Mesothelial cell of epicardium (in vitro differentiated cells): ENCODE data around the gene YWHAQ. TPM values are rescaled to one million over a fixed set of nuclear protein-coding genes. Genes with fewer than 3 reads are reported as not detected.

Source experiments
- DNase-seq, 2 experiments: peaks; one replicate each; pipeline ENCODE4 v3.0.0; 2021; ENCODE audit warnings: low spot score in 2 of 2; ENCODE audit not compliant: unreplicated experiment in 2 of 2
- H3K27ac Mint-ChIP-seq: 2 replicates; pipeline ENCODE4 v1.8.0; 2021; ENCODE audit warnings: mixed read lengths
- H3K27me3 Mint-ChIP-seq: 2 replicates; pipeline ENCODE4 v1.8.0; 2021; ENCODE audit warnings: low read depth, mixed read lengths
- H3K36me3 Mint-ChIP-seq: 2 replicates; pipeline ENCODE4 v1.8.0; 2021; ENCODE audit warnings: mixed read lengths
- H3K4me1 Mint-ChIP-seq: 2 replicates; pipeline ENCODE4 v1.8.0; 2021; ENCODE audit warnings: mixed read lengths
- H3K4me3 Mint-ChIP-seq: 2 replicates; pipeline ENCODE4 v1.8.0; 2021; ENCODE audit warnings: mild to moderate bottlenecking, moderate library complexity, mixed read lengths
- H3K9me3 Mint-ChIP-seq: 2 replicates; pipeline ENCODE4 v1.8.0; 2021; ENCODE audit warnings: mixed read lengths
- total RNA-seq: library from RNA; stranded (reverse); gene quantifications from 3 replicates; pipeline ENCODE4 v1.2.1, GENCODE V29; 2021
- TF ChIP-seq, protein P1 (sequence below): fragments of 200-600 bp; sonication (generic); IDR thresholded peaks from one replicate; pipeline ENCODE4 v1.5.0; 2021; ENCODE audit warnings: antibody characterized with exemption; ENCODE audit not compliant: unreplicated experiment

Gene YWHAQ
- total RNA-seq, 1 donor from 2014 or later = 248 TPM

DNA sequence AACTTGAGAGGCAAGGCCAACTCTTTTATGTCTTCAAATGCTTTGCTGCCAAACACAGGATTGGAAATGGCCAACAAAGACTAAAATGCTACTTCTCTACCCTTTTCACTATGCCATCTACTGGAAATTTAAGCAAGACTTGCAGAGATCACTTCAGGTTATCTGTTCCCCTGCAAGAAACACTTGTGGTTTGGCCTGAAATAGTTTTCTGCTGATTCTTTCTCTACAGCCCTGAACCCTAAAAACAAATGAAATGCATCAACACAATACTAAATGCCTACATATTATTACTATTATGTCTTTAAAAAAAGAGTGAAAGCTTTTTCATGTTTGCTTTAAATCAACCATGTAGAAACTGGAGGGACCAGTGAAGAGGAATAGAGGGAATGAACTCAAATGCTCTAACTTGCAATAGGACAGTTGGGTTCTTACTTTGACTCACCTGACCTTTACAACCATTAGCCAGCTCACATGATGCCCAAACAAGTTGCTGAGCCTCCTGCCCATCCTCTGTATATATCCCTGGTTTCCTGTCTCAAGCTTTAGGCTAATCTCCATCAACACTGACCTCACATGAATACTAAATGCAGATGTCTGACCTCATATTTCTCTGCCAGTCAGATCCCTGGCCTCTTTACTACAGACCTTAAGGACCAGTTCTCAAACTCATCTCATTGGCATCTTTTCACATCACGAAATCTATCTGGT is 57.6 kb downstream of the YWHAQ start:
- Mint-ChIP-seq H3K27me3 (no peaks in the 10 kb centered on the region), H3K4me3 (no peak overlapping the region), H3K27ac (no peak overlapping the region), H3K4me1 (peaks cover 3% of the 10 kb centered on the region), H3K9me3 (no peaks in the 10 kb centered on the region), H3K36me3 (no peaks in the 10 kb centered on the region)
- TF ChIP-seq, protein P1, sequence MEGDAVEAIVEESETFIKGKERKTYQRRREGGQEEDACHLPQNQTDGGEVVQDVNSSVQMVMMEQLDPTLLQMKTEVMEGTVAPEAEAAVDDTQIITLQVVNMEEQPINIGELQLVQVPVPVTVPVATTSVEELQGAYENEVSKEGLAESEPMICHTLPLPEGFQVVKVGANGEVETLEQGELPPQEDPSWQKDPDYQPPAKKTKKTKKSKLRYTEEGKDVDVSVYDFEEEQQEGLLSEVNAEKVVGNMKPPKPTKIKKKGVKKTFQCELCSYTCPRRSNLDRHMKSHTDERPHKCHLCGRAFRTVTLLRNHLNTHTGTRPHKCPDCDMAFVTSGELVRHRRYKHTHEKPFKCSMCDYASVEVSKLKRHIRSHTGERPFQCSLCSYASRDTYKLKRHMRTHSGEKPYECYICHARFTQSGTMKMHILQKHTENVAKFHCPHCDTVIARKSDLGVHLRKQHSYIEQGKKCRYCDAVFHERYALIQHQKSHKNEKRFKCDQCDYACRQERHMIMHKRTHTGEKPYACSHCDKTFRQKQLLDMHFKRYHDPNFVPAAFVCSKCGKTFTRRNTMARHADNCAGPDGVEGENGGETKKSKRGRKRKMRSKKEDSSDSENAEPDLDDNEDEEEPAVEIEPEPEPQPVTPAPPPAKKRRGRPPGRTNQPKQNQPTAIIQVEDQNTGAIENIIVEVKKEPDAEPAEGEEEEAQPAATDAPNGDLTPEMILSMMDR = no peak
- no peak for DNase-seq

DNA sequence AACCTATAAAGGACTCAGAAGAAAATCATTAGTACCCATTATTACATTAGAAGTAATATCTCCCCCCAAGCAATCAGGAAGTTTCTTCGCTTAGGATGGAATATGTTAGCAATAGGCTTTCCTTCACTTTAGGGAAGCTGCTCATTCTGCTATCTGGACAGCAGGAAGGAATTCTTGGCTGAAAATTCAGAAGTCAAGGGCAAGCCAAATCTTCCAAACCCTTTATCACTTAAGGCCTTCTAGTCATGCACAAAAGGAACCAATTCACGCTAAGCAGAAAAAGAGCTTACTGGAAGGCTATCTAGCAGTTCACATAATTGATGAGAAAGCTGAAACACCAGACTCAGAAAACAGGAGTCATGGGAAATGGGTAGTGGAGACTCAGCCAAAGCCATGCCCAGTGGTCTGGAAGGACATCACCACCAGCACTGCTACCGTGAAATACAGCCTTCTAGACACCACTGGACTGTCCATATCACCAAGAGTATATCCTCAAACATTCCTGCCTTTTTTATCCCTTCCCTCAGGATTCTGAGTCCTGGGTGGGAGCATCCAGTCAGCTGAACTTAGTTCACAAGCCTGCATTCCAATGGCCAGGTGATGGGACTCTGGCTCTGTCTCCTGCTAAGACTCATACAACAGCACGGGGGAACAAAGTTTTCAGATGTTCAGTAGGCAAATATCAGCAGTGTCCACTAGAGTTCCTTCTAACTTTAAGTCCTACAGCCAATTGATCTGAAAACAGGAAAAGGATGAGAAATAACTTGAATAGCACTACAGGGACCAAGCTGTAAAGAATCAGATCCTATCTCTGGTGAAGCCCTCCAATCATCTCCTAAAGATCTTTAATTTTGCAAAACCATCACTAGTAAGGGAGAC is 60.4 kb downstream of the YWHAQ start:
- Mint-ChIP-seq H3K4me1 (no peaks in the 10 kb centered on the region), H3K27me3 (no peaks in the 10 kb centered on the region), H3K4me3 (no peak overlapping the region), H3K9me3 (no peaks in the 10 kb centered on the region), H3K27ac (no peak overlapping the region), H3K36me3 (no peaks in the 10 kb centered on the region)
- no peak for DNase-seq
- TF ChIP-seq, protein P1 = no peak

DNA sequence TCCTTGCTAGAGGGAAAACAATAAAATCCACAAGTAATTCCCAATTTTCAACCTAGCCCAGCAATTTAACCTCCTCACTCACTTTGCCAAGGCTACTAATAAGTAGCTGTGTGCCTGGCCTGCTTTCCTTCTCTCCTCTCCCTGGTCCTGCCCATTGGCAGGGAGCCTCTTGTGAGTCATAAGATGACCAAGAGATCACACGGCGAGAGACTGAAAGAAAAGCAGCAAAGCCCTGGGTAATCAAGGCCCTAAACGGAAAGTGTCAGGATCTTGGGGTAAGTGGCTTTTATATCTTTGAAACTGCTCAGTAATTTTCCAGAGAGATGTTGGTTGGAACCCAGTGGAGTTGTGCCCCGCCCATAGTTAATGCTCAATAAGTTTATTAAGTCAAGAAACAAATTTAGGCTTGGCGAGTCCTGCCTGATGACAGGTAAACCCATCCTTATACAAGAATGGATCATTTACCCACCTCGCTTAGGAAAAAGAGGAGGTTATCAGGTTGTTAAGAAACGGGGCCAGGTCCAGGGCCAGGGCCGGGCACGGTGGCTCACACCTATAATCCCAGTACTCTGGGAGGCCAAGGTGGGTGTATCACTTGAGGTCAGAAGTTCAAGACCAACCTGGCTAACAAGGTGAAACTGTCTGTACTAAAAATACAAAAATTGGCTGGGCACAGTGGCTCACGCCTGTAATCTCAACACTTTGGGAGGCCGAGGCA is 65.2 kb downstream of the YWHAQ start:
- Mint-ChIP-seq H3K4me3 (no peak overlapping the region), H3K9me3 (no peaks in the 10 kb centered on the region), H3K27ac (peak overlapping the region; percentile 40), H3K4me1 (peaks cover 1% of the 10 kb centered on the region), H3K36me3 (no peaks in the 10 kb centered on the region), H3K27me3 (no peaks in the 10 kb centered on the region)
- no peak for DNase-seq
- TF ChIP-seq, protein P1 = no peak

DNA sequence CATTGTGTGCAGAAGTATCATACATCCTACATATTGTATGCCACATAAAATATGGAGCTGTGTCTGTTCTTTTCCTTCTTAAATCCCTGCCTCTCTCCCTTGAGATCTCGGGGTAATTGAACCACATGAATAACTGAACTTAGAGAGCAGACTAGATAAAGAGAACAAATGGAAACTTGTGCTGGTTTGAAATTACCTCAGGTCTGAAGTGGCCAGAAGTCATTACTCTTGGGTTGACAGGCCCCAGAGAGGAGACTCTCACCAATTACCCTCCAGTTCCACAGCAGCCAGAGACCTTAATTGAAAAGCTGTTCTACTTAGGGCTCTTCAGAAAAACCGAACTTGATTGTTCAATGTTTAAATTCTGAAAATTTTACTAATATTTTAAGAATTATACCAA is 70.2 kb downstream of the YWHAQ start:
- Mint-ChIP-seq H3K4me1 (peaks cover 26% of the 10 kb centered on the region), H3K27me3 (no peaks in the 10 kb centered on the region), H3K4me3 (no peak overlapping the region), H3K9me3 (no peaks in the 10 kb centered on the region), H3K36me3 (no peaks in the 10 kb centered on the region), H3K27ac (peak overlapping the region; percentile 65)
- TF ChIP-seq, protein P1 = no peak
- no peak for DNase-seq

DNA sequence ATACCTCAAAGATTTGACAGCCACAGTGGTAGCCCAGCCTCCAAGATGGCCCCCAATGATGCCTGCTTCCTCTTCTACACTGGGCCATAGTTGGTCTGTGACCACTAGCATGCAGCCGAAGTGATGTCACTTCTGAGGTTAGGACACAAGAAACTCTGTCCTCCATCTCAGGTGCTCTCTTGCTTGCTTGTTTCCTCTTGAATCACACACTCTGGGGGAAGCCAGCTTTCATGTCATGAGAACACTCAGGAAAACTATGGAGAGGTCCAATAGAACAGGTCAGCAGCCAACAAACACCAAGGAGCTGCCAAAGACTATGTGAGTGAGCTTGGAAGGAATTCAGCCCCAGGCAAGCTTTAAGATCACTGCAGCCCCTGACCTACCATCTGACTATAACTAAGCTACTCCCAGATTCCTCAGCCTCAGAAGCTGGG is 71.8 kb downstream of the YWHAQ start:
- H3K4me1 Mint-ChIP-seq = peaks cover 39% of the 10 kb centered on the region
- H3K4me3 Mint-ChIP-seq = peak overlapping the region; percentile 24
- DNase-seq = no peak
- H3K36me3 Mint-ChIP-seq = no peaks in the 10 kb centered on the region
- H3K27ac Mint-ChIP-seq = peak overlapping the region; percentile 92
- no peaks in the 10 kb centered on the region for H3K27me3 Mint-ChIP-seq
- TF ChIP-seq, protein P1 = no peak
- H3K9me3 Mint-ChIP-seq = no peaks in the 10 kb centered on the region
